DMS153 treated with DMSO at 0.1 percent for 48 hours (cell line): ENCODE results near the gene SMAD6.

ENCODE experiments used
- DNase-seq: peaks from one replicate; lab custom pipeline; 2025; ENCODE audit not compliant: unreplicated experiment; lab: John Stamatoyannopoulos, UW

The SMAD6 gene

GRCh38 chr15:66719471-66719870 lies 17.4 kb downstream of the SMAD6 start:
- no peak for DNase-seq

GRCh38 chr15:66720206-66721010 lies 18.4 kb downstream of the SMAD6 start:
- DNase-seq = no peak

GRCh38 chr15:66721020-66721419 lies 19.0 kb downstream of the SMAD6 start:
- DNase-seq = no peak

GRCh38 chr15:66721501-66721937 lies 19.5 kb downstream of the SMAD6 start:
- DNase-seq = no peak

GRCh38 chr15:66721954-66722353 lies 19.9 kb downstream of the SMAD6 start:
- DNase-seq = no peak

- DNase-seq = no peak
Measured at GRCh38 chr15:66722757-66723540, 20.9 kb downstream of the SMAD6 start.

GRCh38 chr15:66723826-66724731 lies 22.0 kb downstream of the SMAD6 start:
- DNase-seq = no peak

GRCh38 chr15:66724732-66725463 lies 22.9 kb downstream of the SMAD6 start:
- no peak for DNase-seq

GRCh38 chr15:66725464-66725785 lies 23.4 kb downstream of the SMAD6 start:
- no peak for DNase-seq

GRCh38 chr15:66726386-66726785 lies 24.4 kb downstream of the SMAD6 start:
- DNase-seq = no peak

GRCh38 chr15:66729331-66729951 lies 27.4 kb downstream of the SMAD6 start:
- DNase-seq = no peak

GRCh38 chr15:66730168-66731021 lies 28.4 kb downstream of the SMAD6 start:
- no peak for DNase-seq

- DNase-seq = no peak
Measured at GRCh38 chr15:66733976-66734375, 31.9 kb downstream of the SMAD6 start.

- DNase-seq = no peak
Measured at GRCh38 chr15:66734961-66735908, 33.2 kb downstream of the SMAD6 start.

- DNase-seq = no peak
Measured at GRCh38 chr15:66735909-66736305, 33.9 kb downstream of the SMAD6 start.

GRCh38 chr15:66737243-66738010 lies 35.4 kb downstream of the SMAD6 start:
- DNase-seq = no peak

- no peak for DNase-seq
Measured at GRCh38 chr15:66738116-66738515, 36.1 kb downstream of the SMAD6 start.
